HFF-Myc (cell line): ENCODE measurements around the gene RALGAPA2.

Experiments used
- DNase-seq: peaks from one replicate; pipeline ENCODE4 v3.0.0-alpha.2; 2011; ENCODE audit warnings: low read depth; ENCODE audit errors: extremely low read depth
- H3K4me3 ChIP-seq: replicated peaks from 2 replicates; pipeline ENCODE4 v1.5.1; 2011; ENCODE audit warnings: low read depth, mild to moderate bottlenecking, control low read depth, low read length
- CTCF ChIP-seq: IDR thresholded peaks from 2 replicates; pipeline ENCODE4 v1.5.1; 2012; ENCODE audit warnings: mild to moderate bottlenecking, low read depth, low read length, control low read depth; ENCODE audit errors: missing control alignments

RALGAPA2 gene

GRCh38 chr20:20369250-20370093 is 343.0 kb downstream of the RALGAPA2 start:
- no peak for TF ChIP-seq CTCF
- H3K4me3 ChIP-seq, result no peak overlapping the region
- DNase-seq, result no peak

GRCh38 chr20:20368418-20369249 is 343.8 kb downstream of the RALGAPA2 start:
- no peak for DNase-seq
- H3K4me3 ChIP-seq, result no peak overlapping the region
- TF ChIP-seq CTCF, result no peak

- no peak within 1 kb of the TSS for H3K4me3 ChIP-seq
- TF ChIP-seq CTCF, result no peak
- DNase-seq, result no peak
Observed at GRCh38 chr20:20367575-20368417, 344.6 kb downstream of the RALGAPA2 start, which contains the start of gene INSM1. TSS of gene INSM1 (plus strand) at chr20:20368104. CDS start at chr20:20368268, 164 bp downstream.

GRCh38 chr20:20366876-20367574 is 345.4 kb downstream of the RALGAPA2 start:
- no peak overlapping the region for H3K4me3 ChIP-seq
- DNase-seq, result no peak
- no peak for TF ChIP-seq CTCF

- no peak for DNase-seq
- no peak for TF ChIP-seq CTCF
- no peak overlapping the region for H3K4me3 ChIP-seq
Observed at GRCh38 chr20:20366551-20366875, 345.9 kb downstream of the RALGAPA2 start.
